Subcutaneous abdominal adipose tissue (tissue), 5 donors: ENCODE data around the gene CSTPP1.
"Not testable (repeated sequence)": the region's sequence is repeated elsewhere in the genome, so short reads cannot be mapped to it uniquely, and the experiment has no call there.

Source experiments
- H3K27ac ChIP-seq: one replicate; pipeline ENCODE4 v1.7.0; 2013; ENCODE audit warnings: low read depth, mild to moderate bottlenecking, inconsistent platforms, low read length, moderate library complexity
- H3K27me3 ChIP-seq, 5 donors: one replicate each; pipeline ENCODE4 v1.7.0; 2013; ENCODE audit warnings: low read length in 5 of 5, inconsistent platforms in 1 of 5; ENCODE audit not compliant: control insufficient read depth in 5 of 5, insufficient read depth in 4 of 5
- H3K36me3 ChIP-seq, 5 donors: one replicate each; pipeline ENCODE4 v1.7.0; 2013; ENCODE audit warnings: low read length in 5 of 5; ENCODE audit not compliant: control insufficient read depth in 5 of 5, insufficient read depth in 5 of 5
- H3K4me1 ChIP-seq, 5 donors: one replicate each; pipeline ENCODE4 v1.7.0; 2013; ENCODE audit warnings: low read length in 5 of 5, mild to moderate bottlenecking in 3 of 5, moderate library complexity in 1 of 5; ENCODE audit not compliant: control insufficient read depth in 5 of 5, insufficient read depth in 5 of 5
- H3K4me3 ChIP-seq, 5 donors: one replicate each; pipeline ENCODE4 v1.7.0; 2013; ENCODE audit warnings: low read length in 5 of 5, low read depth in 1 of 5
- H3K9ac ChIP-seq, 5 donors: one replicate each; pipeline ENCODE4 v1.7.0; 2013; ENCODE audit warnings: low read length in 5 of 5, mild to moderate bottlenecking in 4 of 5, moderate library complexity in 3 of 5
- H3K9me3 ChIP-seq, 5 donors: one replicate each; pipeline ENCODE4 v1.7.0; 2013; ENCODE audit warnings: low read length in 5 of 5; ENCODE audit not compliant: control insufficient read depth in 5 of 5
- donor health status: healthy.
- donor health status: healthy.
- donor health status: healthy.
- donor health status: healthy.
- donor health status: healthy.

CSTPP1 gene

GRCh38 chr11:46949297-46949696, 12.7 kb downstream of the CSTPP1 start:
- Histone ChIP-seq H3K4me3 (no peak overlapping the region), H3K9ac (no peak overlapping the region), H3K4me1 (peaks cover 0 to 7% (median 0%) of the 10 kb centered on the region in 5 donors), H3K27ac (no peak overlapping the region), H3K36me3 (no peaks in the 10 kb centered on the region), H3K9me3 (no peaks in the 10 kb centered on the region), H3K27me3 (no peaks in the 10 kb centered on the region)

DNA sequence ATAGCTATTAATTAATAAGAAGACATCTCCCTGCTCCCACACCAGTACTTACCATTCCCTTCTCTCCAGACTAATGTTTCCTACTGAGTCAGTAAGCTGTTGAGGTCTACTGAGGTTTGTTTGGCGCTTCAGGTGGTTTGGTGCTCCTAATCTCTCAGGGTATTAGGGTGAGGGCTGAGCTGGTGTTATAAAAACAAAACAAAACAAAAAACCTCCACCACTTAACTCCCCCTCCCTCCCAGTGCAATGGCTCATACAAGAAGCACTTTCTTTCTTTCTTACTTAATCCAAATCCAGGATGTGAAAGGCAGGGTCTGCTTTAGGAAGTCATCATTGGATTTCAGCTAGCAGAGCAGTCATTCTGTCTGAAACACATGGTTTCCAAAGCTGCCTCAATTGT, 15.3 kb downstream of the CSTPP1 start:
- Histone ChIP-seq H3K36me3 (no peaks in the 10 kb centered on the region), H3K4me3 (no peak overlapping the region), H3K4me1 (peaks cover 0 to 5% (median 0%) of the 10 kb centered on the region in 5 donors), H3K9ac (peak overlapping the region in 1 of 5 donors; percentile 12), H3K27ac (no peak overlapping the region), H3K9me3 (no peaks in the 10 kb centered on the region), H3K27me3 (no peaks in the 10 kb centered on the region)

DNA sequence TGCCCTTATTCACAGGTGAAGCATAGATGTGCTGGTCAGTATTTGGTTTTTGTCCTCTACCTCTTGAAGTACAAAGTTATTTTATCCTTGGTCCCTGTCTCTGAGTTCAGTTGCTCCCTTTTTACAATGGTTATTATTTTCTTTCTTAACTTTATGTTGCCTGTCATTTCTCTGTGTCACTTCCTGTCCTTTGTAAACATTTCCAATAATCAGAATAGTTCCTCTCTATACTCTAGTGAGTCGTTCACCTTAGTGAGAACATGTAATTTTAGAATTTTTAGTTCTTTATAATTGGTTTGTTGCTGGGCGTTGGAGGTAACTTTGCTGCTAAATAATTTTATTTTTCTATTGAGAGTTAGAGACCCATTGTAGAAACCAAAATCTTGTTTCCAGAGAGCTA, 16.0 kb downstream of the CSTPP1 start:
- no peaks in the 10 kb centered on the region for H3K9me3 ChIP-seq
- no peak overlapping the region for H3K4me3 ChIP-seq

DNA sequence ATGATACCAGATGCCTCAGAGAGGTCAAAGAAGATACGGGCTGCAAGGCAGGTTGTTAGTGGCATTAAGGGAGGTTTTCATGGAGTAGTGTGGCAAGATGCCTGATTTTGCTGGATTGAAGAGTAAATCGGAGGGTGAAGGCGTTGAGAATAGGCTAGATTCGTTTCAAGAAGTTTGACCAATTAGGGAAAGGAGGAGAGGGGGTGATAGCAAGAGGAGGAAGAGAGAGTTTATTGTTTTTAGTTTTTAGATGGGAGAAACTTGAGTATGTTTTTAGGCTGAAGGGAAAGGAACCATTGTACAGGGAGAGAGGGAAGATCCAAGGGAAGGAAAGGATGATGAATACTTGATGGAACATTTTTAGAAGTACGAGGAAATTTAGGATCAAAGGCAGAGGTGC, 16.5 kb downstream of the CSTPP1 start:
- no peak overlapping the region for H3K4me3 ChIP-seq
- no peaks in the 10 kb centered on the region for H3K36me3 ChIP-seq
- H3K27ac ChIP-seq: no peak overlapping the region
- no peaks in the 10 kb centered on the region for H3K4me1 ChIP-seq
- H3K9ac ChIP-seq: no peak overlapping the region
- no peaks in the 10 kb centered on the region for H3K9me3 ChIP-seq
- no peaks in the 10 kb centered on the region for H3K27me3 ChIP-seq

More for the DNA sequence above, 16.0 kb downstream of the CSTPP1 start:
- Histone ChIP-seq H3K27ac (no peak overlapping the region), H3K27me3 (no peaks in the 10 kb centered on the region), H3K9ac (no peak overlapping the region), H3K36me3 (no peaks in the 10 kb centered on the region), H3K4me1 (no peaks in the 10 kb centered on the region)

DNA sequence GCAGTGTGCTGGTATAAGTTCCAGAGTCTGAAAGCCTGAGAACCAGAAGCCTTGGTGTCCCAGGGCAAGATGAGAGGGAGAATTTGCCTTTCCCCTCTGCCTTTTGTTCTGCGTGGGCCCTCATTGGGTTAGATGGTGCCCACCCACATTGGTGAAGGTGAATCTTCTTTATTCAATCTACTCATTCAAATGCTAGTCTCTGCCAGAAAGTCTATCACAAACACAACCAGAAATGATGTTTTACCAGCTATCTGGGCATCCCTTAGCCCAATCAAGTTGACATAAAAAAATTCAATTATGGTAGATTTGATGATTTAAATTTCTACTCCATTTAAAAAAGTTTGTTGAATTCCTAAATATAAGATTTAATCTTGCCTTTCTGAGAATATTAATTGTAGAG, 22.2 kb downstream of the CSTPP1 start:
- Histone ChIP-seq H3K4me1 (no peaks in the 10 kb centered on the region), H3K9me3 (peaks cover 0 to 11% (median 3%) of the 10 kb centered on the region in 5 donors)

DNA sequence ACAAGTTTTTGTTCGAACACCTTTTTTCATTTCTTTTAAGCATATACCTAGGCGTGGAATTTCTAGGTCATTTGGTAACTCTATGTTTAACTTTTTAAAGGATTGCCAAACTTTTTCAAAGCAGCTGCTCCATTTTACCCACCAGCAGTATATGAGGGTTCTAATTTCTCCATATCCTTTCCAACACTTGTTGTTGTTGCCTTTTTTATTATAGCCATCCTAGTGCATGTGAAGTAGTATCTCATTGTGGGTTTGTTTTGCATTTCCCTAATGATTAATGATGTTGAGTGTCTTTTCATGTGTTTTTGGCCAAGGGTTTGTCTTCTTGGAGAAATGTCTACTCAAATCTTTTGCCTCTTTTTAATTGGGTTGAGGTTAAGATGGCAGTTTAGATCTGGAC, 24.5 kb downstream of the CSTPP1 start:
- Histone ChIP-seq H3K9me3 (peaks cover 0 to 11% (median 3%) of the 10 kb centered on the region in 5 donors), H3K27ac (no peak overlapping the region), H3K4me1 (no peaks in the 10 kb centered on the region), H3K36me3 (no peaks in the 10 kb centered on the region), H3K27me3 (no peaks in the 10 kb centered on the region), H3K4me3 (no peak overlapping the region), H3K9ac (no peak overlapping the region)

More for the DNA sequence above, 22.2 kb downstream of the CSTPP1 start:
- Histone ChIP-seq H3K27me3 (no peaks in the 10 kb centered on the region), H3K36me3 (no peaks in the 10 kb centered on the region), H3K9ac (no peak overlapping the region), H3K4me3 (no peak overlapping the region), H3K27ac (no peak overlapping the region)

DNA sequence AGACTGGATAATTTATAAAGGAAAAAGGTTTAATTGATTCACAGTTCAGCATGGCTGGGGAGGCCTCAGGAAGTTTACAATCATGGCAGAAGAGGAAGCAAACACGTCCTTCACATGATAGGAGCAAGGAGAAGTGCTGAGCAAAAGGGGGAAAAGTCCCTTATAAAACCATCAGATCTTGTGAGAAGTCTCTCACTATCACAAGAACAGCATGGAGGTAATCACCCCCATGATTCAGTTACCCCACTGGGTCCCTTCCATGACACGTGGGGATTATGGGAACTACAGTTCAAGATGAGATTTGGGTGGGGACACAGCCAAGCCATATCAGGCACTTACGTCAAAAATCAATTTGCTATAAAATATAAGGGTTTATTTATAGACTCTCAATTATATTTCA, 25.3 kb downstream of the CSTPP1 start:
- peaks cover 0 to 11% (median 3%) of the 10 kb centered on the region in 5 donors for H3K9me3 ChIP-seq
- H3K4me1 ChIP-seq, H3K4me3 ChIP-seq, H3K36me3 ChIP-seq, H3K27me3 ChIP-seq, H3K9ac ChIP-seq, H3K27ac ChIP-seq: not testable (repeated sequence)

DNA sequence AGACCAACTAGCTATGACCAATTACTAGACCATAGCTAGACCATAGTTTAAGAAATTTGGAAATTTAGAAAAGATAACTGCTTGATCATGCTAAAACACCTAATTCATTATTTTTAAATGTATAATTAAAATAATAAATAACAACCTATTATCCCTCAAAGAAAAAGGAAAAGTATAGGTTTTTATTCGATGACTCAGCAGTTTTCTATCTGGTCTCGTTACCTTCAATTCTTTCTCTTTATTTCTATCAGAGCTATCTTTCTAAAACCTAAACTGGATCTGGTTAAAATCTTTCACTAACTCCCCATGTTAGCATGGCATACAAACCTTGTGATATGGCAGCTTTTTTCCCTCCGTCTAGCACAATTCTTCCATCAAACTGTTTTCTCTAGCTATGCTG, 27.3 kb downstream of the CSTPP1 start:
- no peak overlapping the region for H3K9ac ChIP-seq
- no peak overlapping the region for H3K27ac ChIP-seq
- H3K4me3 ChIP-seq: no peak overlapping the region
- H3K4me1 ChIP-seq: no peaks in the 10 kb centered on the region
- no peaks in the 10 kb centered on the region for H3K27me3 ChIP-seq
- H3K9me3 ChIP-seq: peaks cover 0 to 8% (median under 1%) of the 10 kb centered on the region in 5 donors
- H3K36me3 ChIP-seq: no peaks in the 10 kb centered on the region

GRCh38 chr11:46966773-46967172, 30.2 kb downstream of the CSTPP1 start:
- no peaks in the 10 kb centered on the region for H3K36me3 ChIP-seq

GRCh38 chr11:46967962-46968361, 31.4 kb downstream of the CSTPP1 start:
- no peaks in the 10 kb centered on the region for H3K4me1 ChIP-seq
- no peaks in the 10 kb centered on the region for H3K9me3 ChIP-seq
- no peak overlapping the region for H3K4me3 ChIP-seq
- no peaks in the 10 kb centered on the region for H3K27me3 ChIP-seq
- no peak overlapping the region for H3K27ac ChIP-seq
- H3K36me3 ChIP-seq: peaks cover 0 to 2% (median 0%) of the 10 kb centered on the region in 5 donors
- H3K9ac ChIP-seq: no peak overlapping the region

More at GRCh38 chr11:46966773-46967172, 30.2 kb downstream of the CSTPP1 start:
- Histone ChIP-seq H3K27ac (no peak overlapping the region), H3K9ac (no peak overlapping the region), H3K4me1 (no peaks in the 10 kb centered on the region), H3K4me3 (no peak overlapping the region), H3K9me3 (no peaks in the 10 kb centered on the region), H3K27me3 (no peaks in the 10 kb centered on the region)

DNA sequence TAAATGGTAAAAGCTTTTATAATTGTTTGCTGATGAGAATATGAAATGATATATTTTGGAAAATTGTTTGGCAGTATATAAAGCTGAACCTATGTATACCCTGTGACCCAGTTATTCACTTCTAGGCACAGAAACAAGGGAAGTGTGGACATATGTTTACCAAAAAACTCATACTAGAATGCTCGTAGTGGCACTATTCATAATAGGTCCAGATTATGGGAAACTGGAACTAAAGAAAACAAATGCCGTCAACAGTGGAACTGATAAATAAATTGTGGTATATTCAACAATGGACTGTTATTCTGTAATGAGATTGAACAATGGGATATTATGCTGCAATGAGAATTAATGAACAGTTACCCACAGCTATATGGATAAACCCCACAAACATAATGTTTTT, 32.8 kb downstream of the CSTPP1 start:
- Histone ChIP-seq H3K4me1 (no peaks in the 10 kb centered on the region), H3K27me3 (no peaks in the 10 kb centered on the region), H3K27ac (no peak overlapping the region), H3K36me3 (peaks cover 0 to 3% (median 0%) of the 10 kb centered on the region in 5 donors), H3K4me3 (no peak overlapping the region), H3K9me3 (no peaks in the 10 kb centered on the region), H3K9ac (no peak overlapping the region)
